DOHH2 (cell line): ENCODE results near the gene DKK1.

ENCODE experiments used
- H3F3A ChIP-seq: fragments of 200-600 bp; sonication (generic), shearing (Covaris generic); 2 replicates; pipeline ENCODE4 v1.6.0; 2016; ENCODE audit warnings: antibody characterized with exemption, mild to moderate bottlenecking; ENCODE audit not compliant: control insufficient read depth, insufficient read depth
- H3K27ac ChIP-seq: fragments of 200-600 bp; sonication (generic); 2 replicates; pipeline ENCODE4 v1.5.1; 2014; ENCODE audit warnings: low read depth, mild to moderate bottlenecking, low read length, moderate library complexity
- H3K27me3 ChIP-seq: fragments of 200-600 bp; sonication (generic); 2 replicates; pipeline ENCODE4 v1.6.1; 2014; ENCODE audit warnings: mild to moderate bottlenecking, low read length, mixed read lengths; ENCODE audit not compliant: control insufficient read depth
- H3K36me3 ChIP-seq: fragments of 200-600 bp; sonication (generic); 2 replicates; pipeline ENCODE4 v1.6.1; 2014; ENCODE audit warnings: mild to moderate bottlenecking, low read length, moderate library complexity, mixed read lengths; ENCODE audit not compliant: control insufficient read depth
- H3K4me1 ChIP-seq: fragments of 200-600 bp; sonication (generic); 2 replicates; pipeline ENCODE4 v1.6.1; 2014; ENCODE audit warnings: mild to moderate bottlenecking, low read length, mixed read lengths; ENCODE audit not compliant: control insufficient read depth
- H3K4me2 ChIP-seq: fragments of 200-600 bp; sonication (generic); 2 replicates; pipeline ENCODE4 v1.6.0; 2014; ENCODE audit warnings: mild to moderate bottlenecking, low read length, moderate library complexity
- H3K4me3 ChIP-seq: fragments of 200-600 bp; sonication (generic); 2 replicates; pipeline ENCODE4 v1.5.1; 2014; ENCODE audit warnings: mild to moderate bottlenecking, low read length, mixed read lengths
- H3K79me2 ChIP-seq: fragments of 200-600 bp; sonication (generic); 2 replicates; pipeline ENCODE4 v1.6.1; 2014; ENCODE audit warnings: mild to moderate bottlenecking, low read length, mixed read lengths; ENCODE audit not compliant: control insufficient read depth
- H3K9me2 ChIP-seq: fragments of 200-600 bp; sonication (generic); replicated peaks from 2 replicates; pipeline ENCODE4 v1.6.1; 2014; ENCODE audit warnings: mild to moderate bottlenecking, low read length, mixed read lengths; ENCODE audit not compliant: control insufficient read depth
- H3K9me3 ChIP-seq: fragments of 200-600 bp; sonication (generic); 2 replicates; pipeline ENCODE4 v1.6.1; 2014; ENCODE audit warnings: antibody characterized with exemption, low read length, mixed read lengths; ENCODE audit not compliant: control insufficient read depth, insufficient read depth
- H4K20me1 ChIP-seq: fragments of 200-600 bp; sonication (generic); 2 replicates; pipeline ENCODE4 v1.6.0; 2014; ENCODE audit warnings: low read depth, mild to moderate bottlenecking, antibody characterized with exemption, low read length, moderate library complexity; ENCODE audit not compliant: control insufficient read depth, insufficient read depth
- EZH2phosphoT487 ChIP-seq: fragments of 200-600 bp; sonication (generic); IDR thresholded peaks from 2 replicates; pipeline ENCODE4 v1.6.1; 2017; ENCODE audit warnings: borderline replicate concordance, mild to moderate bottlenecking, antibody characterized with exemption, low read length, moderate library complexity, mixed read lengths
- TF ChIP-seq, protein P1 (sequence below): fragments of 200-600 bp; sonication (generic); IDR thresholded peaks from one replicate; pipeline ENCODE4 v1.5.1; 2014; ENCODE audit warnings: antibody characterized with exemption, mild to moderate bottlenecking, low read depth, low read length; ENCODE audit not compliant: poor library complexity, severe bottlenecking

Gene DKK1

DNA sequence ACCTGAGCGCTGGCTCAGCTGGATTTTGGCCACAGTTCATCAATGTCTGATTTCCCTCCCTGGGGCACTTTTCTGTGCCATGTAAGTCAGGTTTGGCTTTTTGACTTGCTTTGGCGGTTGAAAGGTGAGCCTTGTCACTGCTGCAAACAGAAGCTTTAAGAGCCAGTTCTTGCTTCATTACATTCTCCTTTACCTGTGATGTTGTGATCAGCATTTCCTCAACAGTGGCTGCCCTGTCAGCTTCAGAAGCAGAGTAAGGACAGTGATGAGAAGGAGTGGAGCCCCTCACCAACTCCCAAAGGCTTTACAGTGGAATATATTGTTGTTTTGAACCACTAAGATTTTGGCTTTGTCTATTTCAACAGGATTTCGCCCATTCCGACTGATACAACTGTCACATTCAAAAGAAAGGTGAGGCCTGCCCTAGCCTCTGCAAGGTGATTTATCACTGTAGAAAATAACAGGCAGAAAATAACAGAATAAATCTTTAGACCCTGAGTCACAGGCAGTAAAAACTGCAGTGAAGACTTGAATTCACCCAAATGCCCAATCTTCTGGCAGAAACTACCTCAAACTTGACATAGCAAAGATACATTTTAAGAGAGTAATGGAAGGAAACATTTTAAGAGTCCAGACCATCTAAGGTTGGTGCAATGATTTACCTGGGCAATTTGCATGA is 13.3 kb upstream of the DKK1 start:
- Histone ChIP-seq H3K27ac (no peak overlapping the region), H3K4me1 (no peaks in the 10 kb centered on the region), H3K27me3 (no peaks in the 10 kb centered on the region), H4K20me1 (no peaks in the 10 kb centered on the region), H3F3A (0 out of 2 replicates have a peak, but pooled peaks cover 4% of the 10 kb centered on the region), H3K9me3 (no peaks in the 10 kb centered on the region), H3K79me2 (no peaks in the 10 kb centered on the region), H3K36me3 (no peaks in the 10 kb centered on the region), H3K4me2 (no peak overlapping the region), H3K4me3 (no peak overlapping the region), H3K9me2 (no peaks in the 10 kb centered on the region)
- no peak for TF ChIP-seq EZH2phosphoT487
- TF ChIP-seq, protein P1, sequence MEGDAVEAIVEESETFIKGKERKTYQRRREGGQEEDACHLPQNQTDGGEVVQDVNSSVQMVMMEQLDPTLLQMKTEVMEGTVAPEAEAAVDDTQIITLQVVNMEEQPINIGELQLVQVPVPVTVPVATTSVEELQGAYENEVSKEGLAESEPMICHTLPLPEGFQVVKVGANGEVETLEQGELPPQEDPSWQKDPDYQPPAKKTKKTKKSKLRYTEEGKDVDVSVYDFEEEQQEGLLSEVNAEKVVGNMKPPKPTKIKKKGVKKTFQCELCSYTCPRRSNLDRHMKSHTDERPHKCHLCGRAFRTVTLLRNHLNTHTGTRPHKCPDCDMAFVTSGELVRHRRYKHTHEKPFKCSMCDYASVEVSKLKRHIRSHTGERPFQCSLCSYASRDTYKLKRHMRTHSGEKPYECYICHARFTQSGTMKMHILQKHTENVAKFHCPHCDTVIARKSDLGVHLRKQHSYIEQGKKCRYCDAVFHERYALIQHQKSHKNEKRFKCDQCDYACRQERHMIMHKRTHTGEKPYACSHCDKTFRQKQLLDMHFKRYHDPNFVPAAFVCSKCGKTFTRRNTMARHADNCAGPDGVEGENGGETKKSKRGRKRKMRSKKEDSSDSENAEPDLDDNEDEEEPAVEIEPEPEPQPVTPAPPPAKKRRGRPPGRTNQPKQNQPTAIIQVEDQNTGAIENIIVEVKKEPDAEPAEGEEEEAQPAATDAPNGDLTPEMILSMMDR, result no peak

DNA sequence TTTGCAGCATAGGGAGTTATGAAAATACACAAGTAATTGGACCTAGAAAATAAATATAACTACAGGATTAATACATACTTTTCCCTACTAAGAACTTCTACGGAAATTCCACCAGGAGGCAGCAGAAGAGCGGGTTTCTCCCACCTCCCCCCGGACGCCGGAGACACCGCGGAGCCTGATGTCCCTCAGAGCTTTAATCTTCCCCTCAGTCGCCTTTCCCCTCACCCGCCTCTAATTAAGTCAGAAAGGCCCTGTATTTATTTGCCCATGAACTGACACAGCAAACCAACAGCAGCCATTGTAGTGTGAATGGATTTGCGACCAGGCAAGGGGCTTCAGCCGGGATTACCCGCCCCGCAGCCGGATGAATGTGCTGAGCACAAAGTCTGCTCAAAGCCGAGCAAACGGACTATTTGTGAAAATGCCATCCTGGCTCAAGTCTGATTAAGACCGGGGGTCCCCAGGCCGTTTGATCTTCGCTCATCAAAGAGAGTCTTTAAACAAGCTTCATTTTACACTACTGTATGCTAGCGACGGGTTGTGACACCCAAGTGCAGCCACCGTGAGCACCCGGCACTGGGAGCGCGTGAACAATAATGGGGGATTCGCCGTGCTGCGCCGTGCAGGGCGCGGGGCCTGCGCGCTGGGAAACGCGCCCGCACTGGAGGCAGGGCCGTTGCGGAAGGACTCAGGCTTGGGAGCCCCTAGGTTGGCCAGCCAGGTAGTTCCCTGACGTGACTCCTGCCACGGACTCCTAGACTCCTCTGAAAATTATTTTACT is 5.6 kb upstream of the DKK1 start:
- Histone ChIP-seq H3K27me3 (peaks cover 6% of the 10 kb centered on the region; the same call in 1 of the 2 replicates), H3K4me1 (peaks cover 23% of the 10 kb centered on the region), H3F3A (no peaks in the 10 kb centered on the region), H3K27ac (no peak overlapping the region), H3K4me3 (peak overlapping the region; percentile 76), H3K9me2 (no peaks in the 10 kb centered on the region), H4K20me1 (no peaks in the 10 kb centered on the region), H3K79me2 (no peaks in the 10 kb centered on the region), H3K36me3 (no peaks in the 10 kb centered on the region), H3K4me2 (peak overlapping the region; percentile 94), H3K9me3 (no peaks in the 10 kb centered on the region)
- TF ChIP-seq, protein P1, result peak; percentile 70
- no peak for TF ChIP-seq EZH2phosphoT487

DNA sequence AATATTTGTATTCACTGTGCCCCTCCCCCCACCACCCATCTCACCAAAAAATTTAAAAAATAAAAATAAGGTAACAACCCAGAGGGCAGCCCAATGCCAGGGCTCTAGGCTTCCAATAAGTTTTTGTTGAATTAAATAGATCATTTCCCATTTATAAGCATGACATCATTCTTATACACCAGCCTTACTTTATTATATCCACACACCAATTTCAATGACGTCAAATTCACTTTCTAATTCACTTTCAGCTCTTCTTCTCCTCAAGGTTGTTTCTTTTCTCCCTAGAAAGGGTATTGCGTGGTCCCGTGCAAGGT is 1.2 kb upstream of the DKK1 start:
- H3K4me1 ChIP-seq, result peaks cover 47% of the 10 kb centered on the region
- H3K27ac ChIP-seq, result no peak overlapping the region
- H3K9me3 ChIP-seq, result no peaks in the 10 kb centered on the region
- H3K36me3 ChIP-seq, result no peaks in the 10 kb centered on the region; the same call in 1 of the 2 replicates
- TF ChIP-seq, protein P1, result no peak
- no peak for TF ChIP-seq EZH2phosphoT487
- H3K9me2 ChIP-seq, result no peaks in the 10 kb centered on the region
- H4K20me1 ChIP-seq, result no peaks in the 10 kb centered on the region
- peak overlapping the region; percentile 89 for H3K4me2 ChIP-seq
- peaks cover 6% of the 10 kb centered on the region; the same call in 1 of the 2 replicates for H3K27me3 ChIP-seq
- H3K79me2 ChIP-seq, result no peaks in the 10 kb centered on the region
- H3K4me3 ChIP-seq, result peak overlapping the region; percentile 93
- no peaks in the 10 kb centered on the region for H3F3A ChIP-seq
